GM12892 (cell line): ENCODE measurements around the gene ZNF518A.

Experiments used
- POLR2A ChIP-seq: IDR thresholded peaks from 2 replicates; pipeline ENCODE4 v1.6.1; 2011; ENCODE audit warnings: low read depth, low read length, control low read depth
- TAF1 ChIP-seq: IDR thresholded peaks from 2 replicates; pipeline ENCODE4 v1.6.1; 2011; ENCODE audit warnings: low read depth, mild to moderate bottlenecking, control low read depth, low read length, borderline replicate concordance

DNA sequence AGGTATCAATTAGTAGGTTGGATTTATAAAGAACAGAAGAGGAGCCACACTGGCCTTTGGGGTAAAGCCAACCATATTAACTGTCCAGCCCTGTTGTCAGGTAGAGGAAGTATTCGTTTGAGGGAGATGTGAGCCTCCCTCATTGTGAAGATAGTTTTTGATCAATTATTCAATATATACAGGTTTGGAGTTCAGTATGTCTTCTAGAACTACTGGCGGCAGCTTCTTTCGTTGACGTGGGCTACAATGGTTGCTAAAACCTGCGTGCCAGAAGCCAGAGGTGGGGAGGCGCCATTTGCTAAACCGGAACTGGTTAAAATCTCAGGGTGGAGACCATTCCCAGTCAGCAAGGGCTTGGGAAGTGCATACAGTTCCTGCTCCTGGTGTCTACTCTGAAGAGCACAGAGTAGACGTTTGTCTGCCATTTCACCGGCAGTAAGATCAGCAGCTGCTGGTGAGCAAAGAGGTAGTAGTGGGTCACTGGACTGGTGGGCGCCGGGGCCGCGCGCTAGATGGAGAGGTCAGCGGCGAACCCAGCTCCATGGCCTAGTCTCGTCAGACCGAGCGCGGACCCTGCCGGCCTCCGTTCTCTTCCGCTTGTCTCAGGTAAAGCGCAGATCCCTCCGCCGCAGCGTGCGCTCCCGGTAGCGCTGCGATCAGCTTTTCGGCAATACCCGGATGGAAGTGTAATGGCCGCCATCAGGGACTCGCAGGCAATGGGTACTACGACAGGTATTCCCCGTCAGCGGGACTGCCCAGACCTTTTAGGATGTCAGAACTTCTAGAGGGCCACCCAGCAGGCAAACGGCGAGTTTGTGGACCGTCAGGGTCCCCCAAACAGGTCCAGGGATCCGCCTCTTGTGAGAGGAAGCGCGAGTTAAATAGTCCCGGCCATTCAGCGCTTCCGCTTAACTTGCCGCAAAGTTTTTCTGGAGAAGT lies at the start of gene ZNF518A:
- TF ChIP-seq POLR2A (peak; percentile 90), TAF1 (peak; percentile 94)
